ENCODE results near the gene DOCK1.

Gene DOCK1

DNA sequence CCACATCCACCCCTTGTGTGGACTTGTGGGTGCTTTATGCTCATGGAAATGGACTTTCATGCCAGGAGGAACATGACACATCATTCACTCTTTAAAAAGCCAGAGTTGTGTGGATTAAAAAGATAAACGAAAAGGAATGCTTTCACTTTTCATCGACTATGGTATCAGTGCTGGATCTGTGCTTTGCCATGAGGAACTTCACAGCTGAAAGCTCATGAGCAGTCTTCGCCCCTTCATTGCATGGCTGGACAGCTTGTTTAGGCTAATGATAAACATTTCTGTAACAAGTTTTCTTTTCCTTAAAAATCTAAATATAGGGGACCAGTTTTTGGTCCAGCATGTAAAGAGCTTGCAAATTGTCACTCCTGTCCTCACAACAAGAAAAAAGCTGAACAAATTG lies 470.2 kb downstream of the DOCK1 start:
- no peak for DNase-seq

DNA sequence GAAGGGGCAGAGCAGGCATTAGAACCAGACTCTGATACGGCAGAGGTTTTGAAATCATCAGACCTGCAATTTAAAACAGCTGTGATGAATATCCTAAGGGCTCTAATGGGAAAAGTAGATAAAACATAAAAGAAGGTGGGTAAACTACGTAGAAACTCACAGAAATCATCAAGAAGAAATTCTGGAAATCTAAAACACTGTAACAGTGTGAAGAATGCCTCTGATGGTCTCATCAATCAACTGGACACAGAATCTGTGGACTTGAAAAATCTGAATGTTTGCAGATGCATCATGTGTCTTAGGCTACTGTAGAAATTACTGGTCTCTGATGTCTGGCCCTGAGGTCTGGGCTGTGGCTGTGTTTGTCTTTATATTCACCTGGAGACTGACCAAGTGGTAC lies 470.8 kb downstream of the DOCK1 start:
- DNase-seq, result no peak

DNA sequence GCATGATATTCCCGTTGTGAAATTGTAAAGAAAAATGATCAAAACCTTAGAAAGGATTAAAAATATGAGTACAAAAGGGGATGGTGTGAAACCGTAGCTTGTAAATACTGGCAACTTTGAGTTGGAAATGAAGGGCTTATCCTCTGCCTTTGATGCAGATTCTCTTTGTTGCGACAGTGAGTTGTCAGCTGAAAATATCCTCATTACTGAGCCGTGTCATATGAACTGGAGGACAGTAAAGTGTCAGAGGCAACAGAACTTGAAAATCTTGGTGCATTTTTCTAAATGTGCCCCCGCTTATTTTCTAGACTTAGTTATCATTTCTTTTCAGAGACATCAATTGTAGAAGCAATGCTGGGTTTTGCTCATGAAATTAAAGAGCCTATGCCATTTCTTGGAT lies 473.4 kb downstream of the DOCK1 start:
- DNase-seq, result no peak

DNA sequence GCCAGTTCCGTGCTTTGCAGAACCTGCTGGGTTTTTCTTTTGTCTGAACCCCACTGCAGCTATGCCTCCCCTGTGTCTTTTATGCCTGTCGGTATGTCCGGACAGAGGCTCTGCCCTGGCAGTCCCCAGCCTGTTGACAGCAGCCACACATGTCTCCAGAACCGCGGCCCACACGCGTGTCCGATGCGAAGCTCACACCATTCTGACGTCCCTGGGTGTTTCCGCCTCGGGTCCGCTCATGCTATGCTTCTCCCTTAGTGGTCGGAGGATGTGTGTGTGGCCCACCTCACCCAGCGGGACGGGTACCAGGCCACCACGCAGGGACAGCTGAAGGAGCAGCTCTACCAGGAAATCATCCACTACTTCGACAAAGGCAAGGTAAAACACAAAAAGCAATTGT lies 479.3 kb downstream of the DOCK1 start:
- no peak for DNase-seq

DNA sequence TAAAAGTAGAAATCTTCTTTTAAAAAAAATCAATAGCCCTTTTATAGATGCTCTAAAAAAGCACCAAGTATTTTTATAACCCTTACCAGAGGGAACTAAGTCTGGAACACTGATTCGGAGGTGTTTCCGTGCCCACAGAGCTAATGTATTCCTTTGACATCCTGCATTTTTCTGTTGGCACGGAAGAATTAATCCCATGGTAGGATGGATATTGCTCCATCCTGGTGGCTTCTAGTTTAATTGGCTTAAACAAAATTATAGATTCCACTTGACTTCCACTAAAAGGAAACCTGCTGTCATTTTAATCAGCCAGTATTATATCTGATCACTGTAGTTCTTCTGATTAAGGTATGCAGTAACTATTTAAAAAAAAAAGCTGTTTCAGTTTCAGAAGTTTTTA lies 479.8 kb downstream of the DOCK1 start:
- no peak for DNase-seq

DNA sequence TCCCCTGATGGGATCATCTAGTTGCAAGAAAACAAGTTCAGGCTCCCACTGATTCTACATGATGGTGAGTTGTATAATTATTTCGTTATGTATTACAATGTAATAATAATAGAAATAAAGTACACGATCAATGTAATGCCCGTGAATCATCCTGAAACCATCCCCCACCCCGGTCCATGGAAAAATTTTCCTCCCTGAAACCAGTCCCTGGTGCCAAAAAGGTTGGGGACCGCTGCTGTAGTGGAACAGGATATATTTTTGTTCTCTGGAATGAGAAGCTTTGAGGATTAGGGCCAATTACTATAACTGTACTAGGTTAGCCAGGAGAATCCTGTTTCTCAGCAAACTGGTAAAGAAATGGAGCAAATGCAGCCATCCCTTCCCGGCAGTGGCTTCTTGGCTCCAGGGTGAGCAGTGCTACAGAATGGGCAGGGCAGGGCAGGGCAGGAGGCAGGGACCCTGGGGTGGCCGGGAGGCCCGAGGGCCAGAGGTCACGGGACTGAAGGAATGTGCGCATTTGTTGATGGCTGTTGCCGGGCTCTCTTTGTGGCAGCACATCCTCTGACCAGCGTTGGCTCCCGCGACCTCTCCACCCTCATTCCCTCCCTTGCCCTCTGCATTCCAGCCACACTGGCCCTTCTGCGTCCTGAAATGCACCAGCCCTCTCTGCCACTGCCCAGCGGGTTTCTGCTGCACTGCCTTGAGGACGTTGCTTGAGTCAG lies 481.5 kb downstream of the DOCK1 start:
- DNase-seq, result no peak

GRCh38 chr10:127391875-127392274 lies 486.6 kb downstream of the DOCK1 start:
- DNase-seq, result no peak

GRCh38 chr10:127392351-127393235 lies 487.4 kb downstream of the DOCK1 start:
- no peak for DNase-seq

DNA sequence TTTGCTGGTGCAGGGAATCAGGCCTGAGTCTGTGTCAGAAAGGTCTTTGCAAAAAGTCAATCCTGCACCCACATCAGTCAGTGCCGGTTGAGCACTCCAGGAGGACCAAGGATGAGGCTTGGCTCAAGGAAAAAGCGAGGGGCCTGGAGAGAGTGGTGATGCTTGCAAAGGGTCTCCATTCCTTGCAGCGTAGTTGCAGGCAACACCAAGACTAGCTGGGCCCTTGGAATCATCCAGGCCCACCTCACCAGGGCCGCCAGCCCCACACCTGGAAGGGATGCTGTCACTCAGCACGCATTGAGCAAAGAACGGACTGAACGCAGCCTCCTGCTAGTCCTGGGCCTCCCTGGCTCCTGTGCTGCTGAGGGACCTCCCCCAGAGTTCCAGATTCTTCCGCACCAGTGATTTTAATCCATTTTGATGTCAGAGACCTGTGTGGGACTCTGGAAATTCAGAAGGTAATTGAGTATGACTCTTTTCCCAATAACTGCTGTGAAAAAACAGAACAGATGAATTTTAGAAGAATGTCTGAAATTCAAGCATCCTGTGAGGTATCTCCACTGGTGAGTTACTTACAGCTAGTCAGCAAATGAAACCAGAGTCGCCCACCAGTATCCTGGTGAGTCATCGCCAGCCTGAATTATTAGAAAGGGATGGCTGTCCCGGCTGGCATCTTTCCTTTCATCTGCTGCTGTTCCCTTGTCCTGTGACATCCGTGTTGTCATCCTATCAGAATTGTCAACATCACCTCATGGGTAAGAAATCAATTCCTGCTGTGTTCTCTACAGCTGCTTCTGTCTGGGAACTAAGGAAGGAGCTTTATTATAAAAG lies 493.1 kb downstream of the DOCK1 start:
- DNase-seq, result no peak

DNA sequence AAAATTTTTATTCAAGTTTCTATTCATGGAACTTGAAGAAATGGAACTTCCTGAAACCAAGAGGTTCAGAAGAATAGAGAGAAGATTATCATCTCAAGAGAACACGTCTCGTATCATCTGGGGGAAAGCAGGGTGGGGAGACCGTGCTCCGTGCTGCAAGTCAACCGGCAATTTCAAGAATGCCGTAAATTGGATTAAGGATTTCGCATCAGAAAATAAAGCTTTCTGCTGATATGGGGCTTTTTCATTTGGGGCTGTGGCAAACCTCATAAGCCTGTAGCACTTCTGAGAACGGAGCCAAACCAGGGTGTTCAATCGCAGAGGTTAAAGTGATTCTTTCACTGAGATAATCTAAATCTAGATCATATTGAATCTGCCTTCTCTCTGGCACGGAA lies 493.7 kb downstream of the DOCK1 start:
- no peak for DNase-seq

DNA sequence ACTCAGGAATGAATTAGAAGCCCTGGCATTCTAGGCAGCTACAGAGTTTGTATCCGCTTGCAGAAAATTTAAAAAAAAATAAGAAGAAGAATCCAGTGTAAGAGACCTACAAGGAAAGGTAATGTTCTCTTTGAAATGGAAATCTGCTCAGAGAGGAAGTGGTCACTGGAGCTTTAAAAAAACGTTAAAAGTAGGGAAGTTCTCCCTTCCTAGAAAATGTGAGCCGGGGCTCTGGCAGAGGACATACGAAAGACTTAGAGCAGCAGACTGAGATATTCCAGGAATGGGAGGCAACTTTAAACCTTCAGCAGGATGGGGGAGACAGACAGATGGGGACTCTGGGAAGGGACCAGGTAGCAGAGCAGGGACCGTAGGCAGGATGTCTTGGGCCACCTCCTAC lies 494.4 kb downstream of the DOCK1 start:
- DNase-seq, result no peak

GRCh38 chr10:127400216-127400615 lies 495.0 kb downstream of the DOCK1 start:
- no peak for DNase-seq

DNA sequence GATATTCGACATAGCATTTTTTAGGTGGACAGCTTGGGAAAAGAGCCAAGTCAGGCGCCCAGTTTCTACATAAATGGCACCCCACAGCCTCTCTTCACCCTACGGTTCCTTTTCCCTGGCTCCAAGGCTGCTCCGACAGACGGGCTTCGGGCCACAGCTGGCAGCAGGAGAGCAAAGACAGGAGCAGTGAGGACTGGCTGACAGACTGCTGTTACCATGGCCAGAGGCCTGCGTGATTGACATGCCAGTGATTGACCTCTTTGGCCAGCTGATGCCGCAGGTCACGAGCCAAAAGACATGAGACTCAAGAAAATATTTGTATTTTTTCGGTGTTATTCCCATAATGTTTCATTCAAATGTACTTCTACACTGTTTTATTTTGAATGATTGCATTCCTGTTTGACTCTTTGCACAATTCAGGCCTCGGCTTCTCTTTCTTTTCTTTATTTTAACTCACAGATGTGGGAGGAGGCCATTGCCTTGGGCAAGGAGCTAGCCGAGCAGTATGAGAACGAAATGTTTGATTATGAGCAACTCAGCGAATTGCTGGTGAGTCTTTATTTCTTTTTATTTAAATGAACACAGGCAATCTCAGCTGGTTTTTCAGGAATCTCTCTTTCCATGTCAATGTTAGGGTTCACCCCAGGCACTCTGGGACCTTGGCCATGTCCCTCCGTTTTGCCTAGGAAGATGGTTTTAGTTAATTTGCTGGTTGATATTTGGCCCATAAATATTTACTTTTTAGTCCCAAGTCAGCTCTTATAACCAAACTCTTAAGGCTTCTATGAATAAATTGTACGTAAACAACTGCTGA lies 497.6 kb downstream of the DOCK1 start:
- no peak for DNase-seq

DNA sequence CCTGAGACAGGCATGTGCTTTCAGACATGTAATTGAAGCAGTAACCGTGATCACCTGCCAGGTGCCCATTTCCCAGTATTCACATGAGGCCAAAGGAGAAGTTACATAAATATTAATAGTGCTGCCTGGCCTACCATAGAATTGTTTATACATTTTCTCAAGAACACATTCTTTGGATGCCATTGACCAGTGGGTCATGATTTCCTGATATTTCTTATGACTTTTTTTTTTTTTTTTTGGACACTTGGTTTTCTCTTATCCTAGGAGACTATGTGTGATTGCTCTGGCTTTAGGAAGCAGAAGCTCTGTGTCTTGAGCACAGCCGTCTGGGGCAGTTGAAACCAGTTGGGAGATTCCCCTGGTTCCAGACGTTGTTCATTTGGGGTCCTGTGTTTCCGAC lies 500.0 kb downstream of the DOCK1 start:
- no peak for DNase-seq

- no peak for DNase-seq
Measured at GRCh38 chr10:127406018-127406550, 500.9 kb downstream of the DOCK1 start.

GRCh38 chr10:127407551-127407950 lies 502.3 kb downstream of the DOCK1 start:
- no peak for DNase-seq

GRCh38 chr10:127408112-127408710 lies 503.0 kb downstream of the DOCK1 start:
- no peak for DNase-seq

DNA sequence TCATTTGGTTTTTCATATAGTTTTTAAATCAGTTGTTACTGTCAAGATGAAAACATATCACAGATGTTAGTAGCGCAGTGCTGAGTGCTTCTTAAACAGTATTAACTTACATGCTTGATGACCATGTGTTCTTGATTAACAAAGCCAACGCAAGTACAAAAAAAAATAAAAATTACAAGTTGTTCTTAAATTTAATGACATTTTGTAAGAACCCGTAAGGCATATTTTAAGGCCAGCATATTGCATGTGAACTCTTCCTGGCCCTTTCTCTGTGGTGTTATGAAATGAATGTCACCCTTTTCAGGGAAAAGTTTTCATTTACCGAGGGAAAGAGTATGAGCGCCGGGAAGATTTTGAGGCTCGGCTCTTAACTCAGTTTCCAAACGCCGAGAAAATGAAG lies 503.5 kb downstream of the DOCK1 start:
- no peak for DNase-seq

DNA sequence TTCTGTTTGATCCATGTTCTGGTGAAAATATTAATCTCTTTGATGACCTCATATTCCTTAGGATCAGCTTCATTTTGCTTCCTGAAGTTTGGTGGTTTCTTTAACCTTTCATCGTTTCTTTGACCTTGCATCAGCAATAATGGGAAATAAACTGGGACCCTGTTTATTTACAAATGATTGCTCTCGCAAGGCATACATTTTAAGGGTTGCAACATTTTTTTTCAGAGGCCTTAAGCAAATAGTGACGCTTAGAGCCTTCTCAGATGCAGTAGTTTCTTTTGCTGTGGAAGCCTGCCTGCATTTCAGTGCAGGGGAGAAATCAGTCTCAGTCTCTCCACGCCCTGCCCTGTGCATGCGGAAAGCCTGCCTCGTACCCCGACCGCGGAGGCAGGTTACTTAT lies 504.8 kb downstream of the DOCK1 start:
- DNase-seq, result no peak

DNA sequence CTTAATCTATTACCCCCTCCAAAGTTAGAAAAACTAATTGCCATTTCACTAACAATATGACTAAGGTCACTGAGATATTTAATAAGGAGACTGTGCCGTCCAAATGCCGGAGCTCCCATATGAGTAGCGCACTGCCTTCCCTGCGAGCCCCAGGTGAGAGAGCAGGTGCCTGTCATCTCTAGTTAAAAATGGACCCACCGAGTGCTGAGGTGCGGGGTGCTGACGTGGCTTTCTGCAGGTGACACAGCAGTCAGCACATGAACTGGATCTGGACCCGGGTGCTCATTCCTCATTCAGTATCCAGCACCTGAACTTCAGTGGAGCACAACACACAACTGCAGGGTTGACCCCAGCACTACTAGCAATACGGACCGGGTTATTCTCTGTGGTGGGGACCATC lies 505.8 kb downstream of the DOCK1 start:
- DNase-seq, result no peak

DNA sequence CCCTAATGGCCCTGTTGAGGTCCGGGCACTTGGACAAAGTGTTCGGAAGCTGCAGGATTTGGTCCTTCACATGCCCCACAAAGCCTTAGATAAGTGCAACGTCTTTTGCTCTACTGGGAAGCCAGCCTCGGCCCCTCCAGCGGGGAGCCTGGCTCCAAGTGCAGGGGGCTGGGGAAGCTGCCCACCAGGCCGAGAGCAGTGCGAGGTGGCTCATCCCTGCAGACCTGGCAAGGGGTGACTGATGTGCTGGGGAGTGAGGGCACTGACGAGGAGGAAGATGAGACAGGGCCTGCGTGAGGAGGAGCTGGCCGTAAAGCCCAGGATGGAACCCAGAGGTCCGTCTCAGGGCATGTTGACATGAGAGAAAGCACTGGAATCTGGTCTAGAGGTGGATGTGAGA lies 508.1 kb downstream of the DOCK1 start:
- no peak for DNase-seq

DNA sequence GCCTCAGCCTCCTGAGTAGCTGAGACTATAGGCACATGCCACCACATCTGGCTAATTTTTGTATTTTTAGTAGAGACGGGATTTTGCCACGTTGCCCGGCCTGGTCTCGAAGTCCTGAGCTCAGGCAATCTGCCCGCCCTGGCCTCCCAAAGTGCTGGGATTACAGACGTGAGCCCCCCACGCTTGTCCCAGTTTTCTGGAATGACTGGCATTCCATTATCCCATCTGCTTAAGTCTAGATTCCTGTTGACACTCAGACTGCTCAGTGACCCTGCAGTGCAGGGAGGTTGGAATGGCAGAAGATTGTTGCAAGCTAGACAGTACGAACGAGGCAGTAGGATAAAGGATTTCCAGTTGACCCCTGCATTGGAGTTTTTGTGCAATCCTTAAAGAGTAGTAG lies 508.8 kb downstream of the DOCK1 start:
- no peak for DNase-seq
